B cell (primary cell): ENCODE results near the gene RTBDN. TPM values are rescaled to one million over a fixed set of nuclear protein-coding genes. Genes with fewer than 3 reads are reported as not detected.

Experiments
- ATAC-seq: fragments of 200-7000 bp; cut with Tn5 transposase; one replicate; pipeline ENCODE4 v1.10.0; 2021; ENCODE audit warnings: low read depth, mild to moderate bottlenecking, moderate number of reproducible peaks, moderate library complexity
- CTCF ChIA-PET: fragments of 350-600 bp; sonication (Branson Sonifier 250); formaldehyde crosslinking; loops from one replicate; lab custom pipeline; 2021; ENCODE audit warnings: antibody characterized with exemption, inconsistent platforms; lab: Charles Lee
- POLR2A ChIA-PET: fragments of 350-600 bp; sonication (Branson Sonifier 250); formaldehyde crosslinking; loops from one replicate; lab custom pipeline; 2021; ENCODE audit warnings: antibody characterized with exemption; lab: Charles Lee
- DNase-seq: peaks from one replicate; pipeline ENCODE4 v3.0.0; 2013
- H2AFZ ChIP-seq: 2 replicates; pipeline ENCODE4 v1.6.1; 2012; ENCODE audit warnings: mild to moderate bottlenecking, low read depth, low read length; ENCODE audit not compliant: insufficient read depth, poor library complexity, severe bottlenecking
- H3K27ac ChIP-seq, 2 donors: 1 replicate in 1 of 2; 2 replicates in 1 of 2; pipeline ENCODE4 v1.5.1; 2012 to 2013; ENCODE audit warnings: low read length in 2 of 2, mild to moderate bottlenecking in 2 of 2, moderate library complexity in 1 of 2
- H3K27me3 ChIP-seq, 4 experiments: fragments of 200-600 bp in 1 of 4; sonication (generic) in 1 of 4; replicated peaks in 1 of 4; 1 replicate in 2 of 4; 2 replicates in 2 of 4; pipeline versions ENCODE4 v1.6.1 to v1.7.0; 2013 to 2016; ENCODE audit warnings: low read length in 3 of 4, mild to moderate bottlenecking in 2 of 4, mixed read lengths in 1 of 4, moderate library complexity in 1 of 4; ENCODE audit not compliant: insufficient read depth in 4 of 4, control insufficient read depth in 3 of 4; ENCODE audit errors: control extremely low read depth in 1 of 4
- H3K36me3 ChIP-seq, 2 experiments: replicated peaks in 1 of 2; 1 replicate in 1 of 2; 2 replicates in 1 of 2; pipeline versions ENCODE4 v1.6.1 to v1.7.1; 2013; ENCODE audit warnings: low read length in 1 of 2; ENCODE audit not compliant: insufficient read depth in 2 of 2, control insufficient read depth in 1 of 2; ENCODE audit errors: control extremely low read depth in 1 of 2, extremely low read depth in 1 of 2
- H3K4me1 ChIP-seq, 2 donors: fragments of 200-600 bp in 1 of 2; sonication (generic) in 1 of 2; 1 replicate in 1 of 2; 2 replicates in 1 of 2; pipeline versions ENCODE4 v1.5.1 to v1.6.1; 2013 to 2017; ENCODE audit warnings: low read length in 2 of 2; ENCODE audit not compliant: control insufficient read depth in 2 of 2, insufficient read depth in 2 of 2
- H3K4me2 ChIP-seq: replicated peaks from 2 replicates; pipeline ENCODE3; 2012; ENCODE audit warnings: mild to moderate bottlenecking, low read depth, low read length; ENCODE audit not compliant: poor library complexity, severe bottlenecking
- H3K4me3 ChIP-seq, 5 experiments: fragments of 200-600 bp in 1 of 5; sonication (generic) in 1 of 5; 1 replicate in 3 of 5; 2 replicates in 2 of 5; pipeline versions ENCODE4 v1.5.1 to v1.7.0; 2011 to 2016; ENCODE audit warnings: low read length in 4 of 5, mild to moderate bottlenecking in 4 of 5, low read depth in 2 of 5, control low read depth in 1 of 5, moderate library complexity in 1 of 5; ENCODE audit not compliant: insufficient read depth in 1 of 5; ENCODE audit errors: control extremely low read depth in 1 of 5, extremely low read depth in 1 of 5
- H3K79me2 ChIP-seq: fragments of 200-600 bp; sonication (generic); one replicate; pipeline ENCODE4 v1.6.0; 2016; ENCODE audit warnings: low read length; ENCODE audit not compliant: control insufficient read depth, insufficient read depth
- H3K9ac ChIP-seq: fragments of 200-600 bp; sonication (generic); 2 replicates; pipeline ENCODE4 v1.6.1; 2017; ENCODE audit warnings: mild to moderate bottlenecking, low read length, moderate library complexity
- H3K9me3 ChIP-seq, 3 donors: one replicate each; pipeline versions ENCODE4 v1.6.1 to v1.7.1; 2013; ENCODE audit warnings: low read length in 2 of 3; ENCODE audit not compliant: control insufficient read depth in 2 of 3, insufficient read depth in 1 of 3; ENCODE audit errors: control extremely low read depth in 1 of 3
- H4K20me1 ChIP-seq: 2 replicates; pipeline ENCODE4 v1.6.0; 2012; ENCODE audit warnings: mild to moderate bottlenecking, low read length; ENCODE audit not compliant: insufficient read depth, control insufficient read depth, poor library complexity, severe bottlenecking
- H3K27ac Mint-ChIP-seq: one replicate; pipeline ENCODE4 v1.8.0; 2021; ENCODE audit warnings: mixed read lengths
- H3K27me3 Mint-ChIP-seq: one replicate; pipeline ENCODE4 v1.8.0; 2021; ENCODE audit warnings: mixed read lengths
- H3K4me1 Mint-ChIP-seq: one replicate; pipeline ENCODE4 v1.8.0; 2021; ENCODE audit warnings: mixed read lengths
- H3K4me3 Mint-ChIP-seq: one replicate; pipeline ENCODE4 v1.8.0; 2021; ENCODE audit warnings: mixed read lengths
- H3K9me3 Mint-ChIP-seq: one replicate; pipeline ENCODE4 v1.8.0; 2022; ENCODE audit warnings: mixed read lengths; ENCODE audit not compliant: insufficient read depth
- CTCF ChIP-seq: fragments of 200-600 bp; IDR thresholded peaks from one replicate; pipeline ENCODE4 v1.8.0; 2022; ENCODE audit warnings: antibody characterized with exemption, mild to moderate bottlenecking
- EZH2 ChIP-seq: IDR thresholded peaks from 2 replicates; pipeline ENCODE4 v1.6.1; 2012; ENCODE audit warnings: borderline replicate concordance, low read depth, mild to moderate bottlenecking, moderate library complexity, low read length; ENCODE audit not compliant: insufficient read depth, poor library complexity, severe bottlenecking
- WGBS: methylation state at CpG from one replicate; pipeline ENCODE4 v1.1.5; 2013; ENCODE audit warnings: missing lambda C conversion rate; ENCODE audit not compliant: insufficient coverage; 5-methylcytosine and 5-hydroxymethylcytosine counted together
- intact Hi-C: fragments of 100-400 bp; cut with micrococcal nuclease; formaldehyde crosslinking; loops from one replicate; pipeline ENCODE4 v1.10.0; 2022
- polyA plus RNA-seq: library from polyadenylated mRNA; depleted of rRNA; stranded (reverse); fragments of >200 nt; gene quantifications from 2 replicates; pipeline ENCODE4 v1.2.3, GENCODE V29; 2012
- total RNA-seq, 2 donors: library from RNA; stranded (reverse); fragments of 120-200 nt in 1 of 2; gene quantifications; 1 replicate in 1 of 2; 2 replicates in 1 of 2; pipeline versions ENCODE4 v1.2.3 to v1.2.4, GENCODE V29; 2013 to 2022

The RTBDN gene
- total and polyA plus RNA-seq, 2 donors (not counting 1 experiment from before 2014, with no cell fraction given) = not detected

- Histone ChIP-seq H3K4me3 (peak overlapping the region in 1 of 5 experiments; percentile 57), H3K9me3 (peaks cover 0 to 44% (median 7%) of the 10 kb centered on the region in 3 donors), H3K9ac (peak overlapping the region; percentile 52), H2AFZ (peak overlapping the region; percentile 44), H3K79me2 (no peaks in the 10 kb centered on the region), H3K4me2 (peak overlapping the region; percentile 91), H3K4me1 (peaks cover 40 to 51% of the 10 kb centered on the region in 2 donors), H4K20me1 (no peaks in the 10 kb centered on the region), H3K27ac (no peak overlapping the region), H3K36me3 (no peaks in the 10 kb centered on the region), H3K27me3 (peaks cover 6 to 95% (median 58%) of the 10 kb centered on the region in 4 experiments)
- intact Hi-C loops = loop anchor here (2.0 kb wide), 1 partner anchor 32 kb away; the partner anchor contains the start of gene RNASEH2A
- 26% methylated on average over 8 of the region's 21 CpGs for WGBS
- H3K9me3 Mint-ChIP-seq = no peaks in the 10 kb centered on the region
- H3K4me3 Mint-ChIP-seq = peak overlapping the region; percentile 75
- H3K27me3 Mint-ChIP-seq = peaks cover 66% of the 10 kb centered on the region
- no peak for ATAC-seq
- H3K27ac Mint-ChIP-seq = no peak overlapping the region
- TF ChIP-seq EZH2 (no peak), CTCF (no peak)
- H3K4me1 Mint-ChIP-seq = peaks cover 47% of the 10 kb centered on the region
- ChIA-PET POLR2A (no interaction called here), CTCF (interaction anchor here (0.6 kb wide), 1 partner anchor 25 kb away, joined by 3 read pairs; no protein-coding TSS in a partner anchor)
- DNase-seq = peak; percentile 44
These were observed 4.7 kb upstream of the RTBDN start for GRCh38 chr19:12838886-12839756.
